Kidney (tissue), 14 donors: ENCODE measurements around the gene RNF4. TPM values are rescaled to one million over a fixed set of nuclear protein-coding genes. Genes with fewer than 3 reads are reported as not detected.

ENCODE experiments used
- DNase-seq, 5 donors: peaks; one replicate each; pipeline ENCODE4 v3.0.0-alpha.2; 2013 to 2020
- FAIRE-seq: peaks from 2 replicates; lab custom pipeline; 2012; peaks lifted over from hg19 to GRCh38; lab: Jason Lieb, UNC
- H3K27ac ChIP-seq, 2 donors: one replicate each; pipeline ENCODE4 v1.7.0; 2013; ENCODE audit warnings: low read depth in 2 of 2, low read length in 2 of 2, inconsistent platforms in 1 of 2
- H3K27me3 ChIP-seq: one replicate; pipeline ENCODE4 v1.7.1; 2013; ENCODE audit warnings: low read length, inconsistent platforms; ENCODE audit not compliant: control insufficient read depth, insufficient read depth
- H3K36me3 ChIP-seq, 3 donors: one replicate each; pipeline versions ENCODE4 v1.7.0 to v1.7.1; 2013; ENCODE audit warnings: low read length in 3 of 3, control low read depth in 1 of 3, inconsistent platforms in 1 of 3; ENCODE audit not compliant: insufficient read depth in 3 of 3, control insufficient read depth in 2 of 3
- H3K4me1 ChIP-seq, 3 donors: one replicate each; pipeline versions ENCODE4 v1.7.0 to v1.7.1; 2013; ENCODE audit warnings: low read length in 3 of 3, inconsistent platforms in 1 of 3, low read depth in 1 of 3; ENCODE audit not compliant: control insufficient read depth in 2 of 3, insufficient read depth in 2 of 3
- H3K4me3 ChIP-seq, 3 donors: one replicate each; pipeline versions ENCODE4 v1.7.0 to v1.8.1; 2013; ENCODE audit warnings: low read length in 3 of 3, control low read depth in 1 of 3, inconsistent platforms in 1 of 3
- H3K9ac ChIP-seq, 3 donors: one replicate each; pipeline versions ENCODE4 v1.7.0 to v1.7.1; 2013; ENCODE audit warnings: low read length in 3 of 3, control low read depth in 1 of 3, inconsistent platforms in 1 of 3
- H3K9me3 ChIP-seq, 3 donors: one replicate each; pipeline versions ENCODE4 v1.7.0 to v1.7.1; 2013; ENCODE audit warnings: low read length in 3 of 3, control low read depth in 1 of 3, inconsistent platforms in 1 of 3; ENCODE audit not compliant: control insufficient read depth in 2 of 3, insufficient read depth in 1 of 3
- CTCF ChIP-seq: IDR thresholded peaks from 3 replicates; pipeline ENCODE4 v1.5.1; 2012; ENCODE audit warnings: mild to moderate bottlenecking, moderate library complexity, borderline replicate concordance; ENCODE audit not compliant: insufficient read depth; ENCODE audit errors: extremely low read depth
- intact Hi-C: fragments of 100-400 bp; cut with DNase I; formaldehyde crosslinking; loops from one replicate; pipeline ENCODE4 v1.11.1; 2022
- polyA plus RNA-seq: library from polyadenylated mRNA; stranded (reverse); fragments of 350-450 nt; fragmentation: Illumina TruSeq; extraction: RNeasy Lipid Tissue Mini Kit (QIAGEN cat#74804); gene quantifications from one replicate; pipeline ENCODE4 v1.2.3, GENCODE V29; 2014; ENCODE audit warnings: low read depth, low replicate concordance; ENCODE audit not compliant: insufficient read depth
- total RNA-seq: library from RNA; stranded (reverse); fragmentation: NEBNext Ultra II Directional; extraction: Animal tissue kit (Norgen Biotek cat#: 25700); gene quantifications from one replicate; pipeline ENCODE4 v1.2.1, GENCODE V29; 2021
- donor health status: control.
- donor health status: control.
- donor health status: control.
- donor health status: control.
- donor health status: control.
- donor health status: DM: yes; HTN: yes; CAD: no.
- donor health status: Normal renal cell carcinoma (clear cell type).

The RNF4 gene
- total and polyA plus RNA-seq, 2 donors from 2014 or later: 24.2 to 61.5 TPM

GRCh38 chr4:2423066-2423465, 45.8 kb upstream of the RNF4 start:
- H3K27ac ChIP-seq: no peak overlapping the region
- FAIRE-seq (no peak), DNase-seq (peak in 1 of 5 donors; percentile 54)
- H3K36me3 ChIP-seq: no peaks in the 10 kb centered on the region
- H3K4me1 ChIP-seq: peaks cover 0 to 8% (median 8%) of the 10 kb centered on the region in 3 donors
- H3K9ac ChIP-seq: no peak overlapping the region
- H3K4me3 ChIP-seq: no peak overlapping the region
- H3K27me3 ChIP-seq: peaks cover 12% of the 10 kb centered on the region
- intact Hi-C loops: no loop called here
- no peaks in the 10 kb centered on the region for H3K9me3 ChIP-seq
- TF ChIP-seq CTCF: no peak

- no peak overlapping the region for H3K4me3 ChIP-seq
- peaks cover 12% of the 10 kb centered on the region for H3K27me3 ChIP-seq
- no peak overlapping the region for H3K27ac ChIP-seq
- no peaks in the 10 kb centered on the region for H3K36me3 ChIP-seq
- DNase-seq: peak in 1 of 5 donors; percentile 36
- intact Hi-C loops: no loop called here
- no peak for FAIRE-seq
- no peaks in the 10 kb centered on the region for H3K9me3 ChIP-seq
- no peak overlapping the region for H3K9ac ChIP-seq
- H3K4me1 ChIP-seq: peaks cover 0 to 8% (median 8%) of the 10 kb centered on the region in 3 donors
- TF ChIP-seq CTCF: no peak
Observed at GRCh38 chr4:2423695-2424094, 45.2 kb upstream of the RNF4 start.

GRCh38 chr4:2424581-2424980, 44.3 kb upstream of the RNF4 start:
- TF ChIP-seq CTCF: no peak
- Histone ChIP-seq H3K4me1 (peaks cover 0 to 3% (median under 1%) of the 10 kb centered on the region in 3 donors), H3K9me3 (no peaks in the 10 kb centered on the region), H3K36me3 (no peaks in the 10 kb centered on the region), H3K27me3 (peaks cover 9% of the 10 kb centered on the region), H3K27ac (no peak overlapping the region), H3K9ac (no peak overlapping the region), H3K4me3 (no peak overlapping the region)
- intact Hi-C loops: no loop called here
- peak in 1 of 5 donors; percentile 48 for DNase-seq
- no peak for FAIRE-seq
